HL-60 (cell line): ENCODE results near the gene SDK1.

ENCODE experiments used
- POLR2AphosphoS5 ChIP-seq: IDR thresholded peaks from 2 replicates; pipeline ENCODE4 v1.6.1; 2012; ENCODE audit warnings: low read depth
- TF ChIP-seq, protein P1 (sequence below): IDR thresholded peaks from one replicate; pipeline ENCODE4 v1.5.1; 2011; ENCODE audit warnings: low read length, control low read depth, inconsistent platforms; ENCODE audit not compliant: insufficient read depth

DNA sequence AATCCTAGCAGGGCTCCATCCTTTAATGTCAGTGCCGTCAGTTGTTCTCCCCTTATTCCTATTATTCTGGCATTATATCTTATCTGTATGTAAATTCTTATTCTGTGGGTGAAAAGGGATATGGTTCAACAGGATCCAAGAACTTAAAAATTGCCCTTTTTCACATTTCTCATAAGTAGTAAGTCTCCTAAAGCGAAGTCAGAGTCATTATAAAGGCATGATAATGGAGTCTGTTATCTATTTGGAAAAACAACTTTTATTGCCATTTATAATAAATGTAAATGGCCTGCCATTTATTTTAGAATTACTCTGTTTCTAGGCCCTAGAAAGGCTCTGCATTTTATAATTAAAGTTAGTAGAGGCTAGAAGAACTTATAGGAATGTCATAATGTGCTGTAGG, 31.3 kb downstream of the SDK1 start:
- TF ChIP-seq, protein P1, sequence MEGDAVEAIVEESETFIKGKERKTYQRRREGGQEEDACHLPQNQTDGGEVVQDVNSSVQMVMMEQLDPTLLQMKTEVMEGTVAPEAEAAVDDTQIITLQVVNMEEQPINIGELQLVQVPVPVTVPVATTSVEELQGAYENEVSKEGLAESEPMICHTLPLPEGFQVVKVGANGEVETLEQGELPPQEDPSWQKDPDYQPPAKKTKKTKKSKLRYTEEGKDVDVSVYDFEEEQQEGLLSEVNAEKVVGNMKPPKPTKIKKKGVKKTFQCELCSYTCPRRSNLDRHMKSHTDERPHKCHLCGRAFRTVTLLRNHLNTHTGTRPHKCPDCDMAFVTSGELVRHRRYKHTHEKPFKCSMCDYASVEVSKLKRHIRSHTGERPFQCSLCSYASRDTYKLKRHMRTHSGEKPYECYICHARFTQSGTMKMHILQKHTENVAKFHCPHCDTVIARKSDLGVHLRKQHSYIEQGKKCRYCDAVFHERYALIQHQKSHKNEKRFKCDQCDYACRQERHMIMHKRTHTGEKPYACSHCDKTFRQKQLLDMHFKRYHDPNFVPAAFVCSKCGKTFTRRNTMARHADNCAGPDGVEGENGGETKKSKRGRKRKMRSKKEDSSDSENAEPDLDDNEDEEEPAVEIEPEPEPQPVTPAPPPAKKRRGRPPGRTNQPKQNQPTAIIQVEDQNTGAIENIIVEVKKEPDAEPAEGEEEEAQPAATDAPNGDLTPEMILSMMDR: no peak
- TF ChIP-seq POLR2AphosphoS5: no peak
